H9 (cell line): Measurements from ENCODE around the gene KLRD1. TPM values are rescaled to one million over a fixed set of nuclear protein-coding genes. Genes with fewer than 3 reads are reported as not detected.

Experiments
- DNase-seq: peaks from one replicate; pipeline ENCODE4 v3.0.0-alpha.2; 2017
- H2AFZ ChIP-seq: one replicate; pipeline ENCODE4 v1.6.1; 2013; ENCODE audit warnings: mild to moderate bottlenecking, low read length, control low read depth, moderate library complexity
- H2AK5ac ChIP-seq: 2 replicates; pipeline ENCODE4 v1.6.1; 2013; ENCODE audit warnings: low read length, control low read depth, mixed read lengths; ENCODE audit not compliant: insufficient read length
- H2BK120ac ChIP-seq: one replicate; pipeline ENCODE4 v1.6.1; 2013; ENCODE audit warnings: low read depth, mild to moderate bottlenecking, low read length, control low read depth, inconsistent platforms; ENCODE audit not compliant: poor library complexity, severe bottlenecking
- H2BK12ac ChIP-seq: 2 replicates; pipeline ENCODE4 v1.6.1; 2013; ENCODE audit warnings: low read length, control low read depth, mixed read lengths, low read depth; ENCODE audit not compliant: insufficient read length
- H2BK15ac ChIP-seq: 2 replicates; pipeline ENCODE4 v1.6.1; 2013; ENCODE audit warnings: low read depth, low read length, control low read depth
- H2BK20ac ChIP-seq: one replicate; pipeline ENCODE4 v1.6.1; 2013; ENCODE audit warnings: low read depth, mild to moderate bottlenecking, low read length, control low read depth, inconsistent platforms; ENCODE audit not compliant: poor library complexity, severe bottlenecking
- H2BK5ac ChIP-seq: 2 replicates; pipeline ENCODE4 v1.6.1; 2013; ENCODE audit warnings: low read length, control low read depth, mixed read lengths; ENCODE audit not compliant: insufficient read length
- H3K14ac ChIP-seq: 2 replicates; pipeline ENCODE4 v1.6.1; 2013; ENCODE audit warnings: low read length, control low read depth; ENCODE audit not compliant: insufficient read depth
- H3K18ac ChIP-seq: 2 replicates; pipeline ENCODE4 v1.6.1; 2013; ENCODE audit warnings: low read depth, mild to moderate bottlenecking, mixed read lengths, low read length, control low read depth; ENCODE audit not compliant: insufficient read length
- H3K23ac ChIP-seq: 2 replicates; pipeline ENCODE4 v1.6.1; 2013; ENCODE audit warnings: low read length, control low read depth, mixed read lengths, low read depth; ENCODE audit not compliant: insufficient read length
- H3K23me2 ChIP-seq: 2 replicates; pipeline ENCODE4 v1.6.1; 2013; ENCODE audit warnings: low read depth, mild to moderate bottlenecking, mixed read lengths, low read length, control low read depth; ENCODE audit not compliant: insufficient read length, poor library complexity, severe bottlenecking
- H3K27ac ChIP-seq: 2 replicates; pipeline ENCODE4 v1.5.1; 2013; ENCODE audit warnings: low read length, control low read depth, mixed read lengths, low read depth; ENCODE audit not compliant: insufficient read length
- H3K27me3 ChIP-seq: 2 replicates; pipeline ENCODE4 v1.6.1; 2013; ENCODE audit warnings: low read length, control low read depth, inconsistent platforms; ENCODE audit not compliant: insufficient read depth
- H3K4ac ChIP-seq: 2 replicates; pipeline ENCODE4 v1.6.1; 2013; ENCODE audit warnings: low read depth, mild to moderate bottlenecking, control low read depth, inconsistent platforms, low read length, moderate library complexity
- H3K4me1 ChIP-seq: 2 replicates; pipeline ENCODE4 v1.6.1; 2013; ENCODE audit warnings: low read length, control low read depth, inconsistent platforms; ENCODE audit not compliant: insufficient read depth
- H3K4me2 ChIP-seq: 2 replicates; pipeline ENCODE4 v1.6.1; 2013; ENCODE audit warnings: low read length, control low read depth, mixed read lengths; ENCODE audit not compliant: insufficient read length, insufficient read depth
- H3K56ac ChIP-seq: 2 replicates; pipeline ENCODE4 v1.6.1; 2013; ENCODE audit warnings: low read depth, mild to moderate bottlenecking, mixed read lengths, low read length, control low read depth; ENCODE audit not compliant: insufficient read length
- H3K79me1 ChIP-seq: 2 replicates; pipeline ENCODE4 v1.6.1; 2013; ENCODE audit warnings: low read depth, mild to moderate bottlenecking, moderate library complexity, low read length, control low read depth, inconsistent platforms; ENCODE audit not compliant: insufficient read depth, poor library complexity, severe bottlenecking
- H3K79me2 ChIP-seq: 2 replicates; pipeline ENCODE4 v1.6.1; 2013; ENCODE audit warnings: low read length, control low read depth, inconsistent platforms; ENCODE audit not compliant: insufficient read depth
- H3K9ac ChIP-seq: 2 replicates; pipeline ENCODE4 v1.6.1; 2013; ENCODE audit warnings: low read length, control low read depth, mixed read lengths; ENCODE audit not compliant: insufficient read length; ENCODE audit errors: extremely low read depth
- H3K9me3 ChIP-seq: one replicate; pipeline ENCODE4 v1.6.1; 2013; ENCODE audit warnings: low read depth, low read length, inconsistent platforms; ENCODE audit not compliant: control insufficient read depth
- H3T11ph ChIP-seq: one replicate; pipeline ENCODE4 v1.6.1; 2013; ENCODE audit warnings: mild to moderate bottlenecking, low read length, control low read depth, inconsistent platforms
- H4K20me1 ChIP-seq: one replicate; pipeline ENCODE4 v1.6.1; 2013; ENCODE audit not compliant: control insufficient read depth, insufficient read length, insufficient read depth
- H4K5ac ChIP-seq: 2 replicates; pipeline ENCODE4 v1.6.1; 2013; ENCODE audit warnings: low read depth, mild to moderate bottlenecking, mixed read lengths, low read length, control low read depth; ENCODE audit not compliant: insufficient read length
- H4K8ac ChIP-seq: replicated peaks from 2 replicates; pipeline ENCODE4 v1.6.1; 2013; ENCODE audit warnings: low read length, control low read depth, mixed read lengths, low read depth; ENCODE audit not compliant: insufficient read length
- H4K91ac ChIP-seq: 2 replicates; pipeline ENCODE4 v1.6.1; 2013; ENCODE audit warnings: low read depth, mild to moderate bottlenecking, moderate library complexity, mixed read lengths, low read length, control low read depth; ENCODE audit not compliant: insufficient read length
- H3K27ac Mint-ChIP-seq, 3 experiments: 2 replicates in 2 of 3; 3 replicates in 1 of 3; pipeline ENCODE4 v1.8.0; 2020 to 2021; ENCODE audit warnings: mixed read lengths in 3 of 3, mild to moderate bottlenecking in 1 of 3, moderate library complexity in 1 of 3
- H3K27me3 Mint-ChIP-seq: 2 replicates; pipeline ENCODE4 v1.8.0; 2021; ENCODE audit warnings: low read depth, mild to moderate bottlenecking, moderate library complexity, mixed read lengths
- H3K36me3 Mint-ChIP-seq, 3 experiments: 2 replicates in 2 of 3; 3 replicates in 1 of 3; pipeline ENCODE4 v1.8.0; 2020 to 2021; ENCODE audit warnings: low read depth in 3 of 3, mixed read lengths in 3 of 3; ENCODE audit not compliant: insufficient read depth in 1 of 3
- H3K4me1 Mint-ChIP-seq, 2 experiments: 2 replicates each; pipeline ENCODE4 v1.8.0; 2020; ENCODE audit warnings: mixed read lengths in 2 of 2
- H3K4me3 Mint-ChIP-seq, 2 experiments: 2 replicates in 1 of 2; 3 replicates in 1 of 2; pipeline ENCODE4 v1.8.0; 2020 to 2021; ENCODE audit warnings: mild to moderate bottlenecking in 2 of 2, mixed read lengths in 2 of 2, moderate library complexity in 1 of 2
- H3K9me3 Mint-ChIP-seq, 2 experiments: 2 replicates in 1 of 2; 3 replicates in 1 of 2; pipeline ENCODE4 v1.8.0; 2020; ENCODE audit warnings: mild to moderate bottlenecking in 2 of 2, mixed read lengths in 2 of 2, moderate library complexity in 1 of 2
- WGBS: extraction: QIAGEN DNeasy Blood & Tissue Kit; methylation state at CpG from one replicate; pipeline ENCODE4 v1.1.7; 2013; ENCODE audit warnings: missing lambda C conversion rate, low lambda C conversion rate, mixed read lengths; ENCODE audit not compliant: insufficient read length; ENCODE audit errors: extremely low coverage; 5-methylcytosine and 5-hydroxymethylcytosine counted together
- total RNA-seq: library from RNA; stranded (reverse); gene quantifications from 2 replicates; pipeline ENCODE4 v1.2.1, GENCODE V29; 2021
- TF ChIP-seq, protein P1 (sequence below): fragments of 200-600 bp; sonication (generic); conservative IDR thresholded peaks from 3 replicates; pipeline ENCODE4 v1.8.0; 2021; ENCODE audit warnings: antibody characterized with exemption, mild to moderate bottlenecking

KLRD1 gene
- total RNA-seq, 1 experiment from 2014 or later: not detected

DNA sequence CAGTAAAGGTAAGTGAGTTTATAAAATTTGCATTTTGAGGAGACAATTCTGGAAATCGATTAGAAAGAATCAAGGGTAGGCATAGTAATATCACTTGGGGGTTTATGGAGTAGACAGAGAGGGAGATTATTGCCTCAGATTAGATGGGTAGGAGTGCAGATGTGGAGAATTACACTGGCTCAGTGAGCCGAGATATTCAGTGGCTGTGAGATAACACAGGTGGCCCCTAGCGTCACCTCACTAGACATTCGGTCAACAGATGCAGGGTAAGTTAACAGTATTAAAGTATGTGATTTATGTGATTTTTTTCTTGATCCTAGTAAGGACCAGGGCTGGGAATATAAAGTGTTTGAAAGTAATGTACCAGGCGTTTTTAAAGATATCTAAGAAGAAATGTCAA lies 39.6 kb upstream of the KLRD1 start:
- no peak overlapping the region for H2BK20ac ChIP-seq
- no peak overlapping the region for H3K18ac ChIP-seq
- no peak overlapping the region for H4K91ac ChIP-seq
- H3K4me1 ChIP-seq: no peaks in the 10 kb centered on the region
- H3K4ac ChIP-seq: no peak overlapping the region
- TF ChIP-seq, protein P1, sequence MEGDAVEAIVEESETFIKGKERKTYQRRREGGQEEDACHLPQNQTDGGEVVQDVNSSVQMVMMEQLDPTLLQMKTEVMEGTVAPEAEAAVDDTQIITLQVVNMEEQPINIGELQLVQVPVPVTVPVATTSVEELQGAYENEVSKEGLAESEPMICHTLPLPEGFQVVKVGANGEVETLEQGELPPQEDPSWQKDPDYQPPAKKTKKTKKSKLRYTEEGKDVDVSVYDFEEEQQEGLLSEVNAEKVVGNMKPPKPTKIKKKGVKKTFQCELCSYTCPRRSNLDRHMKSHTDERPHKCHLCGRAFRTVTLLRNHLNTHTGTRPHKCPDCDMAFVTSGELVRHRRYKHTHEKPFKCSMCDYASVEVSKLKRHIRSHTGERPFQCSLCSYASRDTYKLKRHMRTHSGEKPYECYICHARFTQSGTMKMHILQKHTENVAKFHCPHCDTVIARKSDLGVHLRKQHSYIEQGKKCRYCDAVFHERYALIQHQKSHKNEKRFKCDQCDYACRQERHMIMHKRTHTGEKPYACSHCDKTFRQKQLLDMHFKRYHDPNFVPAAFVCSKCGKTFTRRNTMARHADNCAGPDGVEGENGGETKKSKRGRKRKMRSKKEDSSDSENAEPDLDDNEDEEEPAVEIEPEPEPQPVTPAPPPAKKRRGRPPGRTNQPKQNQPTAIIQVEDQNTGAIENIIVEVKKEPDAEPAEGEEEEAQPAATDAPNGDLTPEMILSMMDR: no peak
- H3K27ac ChIP-seq: no peak overlapping the region
- no peaks in the 10 kb centered on the region for H3K79me1 ChIP-seq
- H3K9me3 Mint-ChIP-seq: no peaks in the 10 kb centered on the region
- no peak overlapping the region for H3K9ac ChIP-seq
- H3K27me3 Mint-ChIP-seq: no peaks in the 10 kb centered on the region
- no CpG with 5 or more reads among the region's 5 CpGs for WGBS
- no peak overlapping the region for H3K23ac ChIP-seq
- H3K79me2 ChIP-seq: no peaks in the 10 kb centered on the region
- H3K14ac ChIP-seq: no peak overlapping the region
- H2AK5ac ChIP-seq: no peak overlapping the region
- H4K20me1 ChIP-seq: no peaks in the 10 kb centered on the region
- no peak overlapping the region for H4K8ac ChIP-seq
- H2AFZ ChIP-seq: no peak overlapping the region
- H3K9me3 ChIP-seq: no peaks in the 10 kb centered on the region
- no peak overlapping the region; a peak in 1 of 7 replicates for H3K27ac Mint-ChIP-seq
- H4K5ac ChIP-seq: no peak overlapping the region
- H2BK5ac ChIP-seq: no peak overlapping the region
- H3K27me3 ChIP-seq: no peaks in the 10 kb centered on the region
- DNase-seq: no peak
- no peak overlapping the region for H3K4me3 Mint-ChIP-seq
- no peaks in the 10 kb centered on the region for H3K4me1 Mint-ChIP-seq
- H3K56ac ChIP-seq: no peak overlapping the region
- H3T11ph ChIP-seq: no peak overlapping the region
- H3K23me2 ChIP-seq: no peaks in the 10 kb centered on the region
- H2BK120ac ChIP-seq: no peak overlapping the region
- no peak overlapping the region for H2BK15ac ChIP-seq
- no peaks in the 10 kb centered on the region for H3K36me3 Mint-ChIP-seq
- H3K4me2 ChIP-seq: no peak overlapping the region
- H2BK12ac ChIP-seq: no peak overlapping the region
